Measurements from ENCODE around the gene IFNL4. TPM values are rescaled to one million over a fixed set of nuclear protein-coding genes. Genes with fewer than 3 reads are reported as not detected.

The IFNL4 gene
- total and polyA plus RNA-seq, 2 donors (not counting 3 experiments of a cell fraction or from before 2014, with no cell fraction given) = not detected

DNA sequence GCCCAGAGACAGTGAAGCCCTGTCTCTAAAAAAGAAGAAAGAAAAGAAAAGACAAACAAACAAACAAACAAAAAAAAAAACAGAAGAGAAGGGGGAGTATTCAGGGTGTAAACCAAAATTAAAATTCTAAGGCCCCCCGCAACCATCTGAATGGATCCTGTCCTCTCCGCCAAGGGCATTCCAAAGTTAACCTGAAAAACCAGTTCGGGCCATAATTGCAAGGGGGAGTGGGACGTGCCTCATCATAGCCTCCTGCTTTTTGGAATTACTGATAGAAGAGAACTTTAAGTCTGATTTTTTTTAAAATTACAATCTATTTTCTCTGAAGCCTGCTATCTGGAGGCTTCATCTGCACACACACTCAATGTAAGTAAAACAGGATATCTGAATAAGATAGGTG is 13.8 kb upstream of the IFNL4 start:
- TF ChIP-seq EZH2 (IDR thresholded peaks at IDR 0.05; ENCODE audit: borderline replicate concordance, low read depth, low read length, severe bottlenecking) = no peak
- BruUV-seq (replicated peaks) = no TSS peak
- no peaks in the 10 kb centered on the region for H3K9me3 ChIP-seq (replicated peaks; ENCODE audit: control insufficient read depth, insufficient read depth, low read length)
- H3K36me3 ChIP-seq (ENCODE audit: control insufficient read depth in 2 of 2, extremely low read depth in 1 of 2, insufficient read depth in 2 of 2, low read length in 2 of 2) = no peaks in the 10 kb centered on the region
- H3K9me1 ChIP-seq (replicated peaks; ENCODE audit: control insufficient read depth, extremely low read depth, insufficient read depth, low read length) = no peaks in the 10 kb centered on the region
- no peaks in the 10 kb centered on the region for H3K79me2 ChIP-seq (ENCODE audit: control insufficient read depth, insufficient read depth, low read length)
- FAIRE-seq = no peak
- H2AFZ ChIP-seq (ENCODE audit: low read depth, low read length) = no peak overlapping the region
- H3K27ac ChIP-seq (ENCODE audit: insufficient read depth, low read depth, low read length) = no peak overlapping the region
- intact Hi-C loops (cut with micrococcal nuclease) (no loop called here), dilution Hi-C loops (cut with MboI; ENCODE audit: extremely low pct_ligation_motif_present, low sequenced_read_pairs) (no loop called here)
- H3K9ac ChIP-seq (replicated peaks; ENCODE audit: extremely low read depth, insufficient read depth, low read length) = no peak overlapping the region
- H3K4me3 ChIP-seq (replicated peaks in 1 of 3; ENCODE audit: insufficient read depth in 1 of 3, low read depth in 1 of 3, low read length in 3 of 3) = no peak overlapping the region
- no peak overlapping the region for H3K4me2 ChIP-seq (ENCODE audit: insufficient read depth, low read length)
- peaks cover 32 to 42% of the 10 kb centered on the region in 2 experiments for H3K27me3 ChIP-seq (ENCODE audit: control insufficient read depth in 2 of 2, insufficient read depth in 2 of 2, low read length in 2 of 2)
- POLR2A ChIA-PET = no interaction called here
- H4K20me1 ChIP-seq (replicated peaks; ENCODE audit: control insufficient read depth, extremely low read depth, insufficient read depth, low read length) = no peaks in the 10 kb centered on the region
- DNase-seq (ENCODE audit: low read depth, low spot score) = no peak
- no peaks in the 10 kb centered on the region for H3K4me1 ChIP-seq (ENCODE audit: control insufficient read depth, extremely low read depth, insufficient read depth, low read length)
- CTCF ChIA-PET = interaction anchor here (0.6 to 1.3 kb wide), 3 partner anchors 13 to 136 kb away, joined by 3 to 4 read pairs (median 4); partner anchors contain the start of gene IFNL4

DNA sequence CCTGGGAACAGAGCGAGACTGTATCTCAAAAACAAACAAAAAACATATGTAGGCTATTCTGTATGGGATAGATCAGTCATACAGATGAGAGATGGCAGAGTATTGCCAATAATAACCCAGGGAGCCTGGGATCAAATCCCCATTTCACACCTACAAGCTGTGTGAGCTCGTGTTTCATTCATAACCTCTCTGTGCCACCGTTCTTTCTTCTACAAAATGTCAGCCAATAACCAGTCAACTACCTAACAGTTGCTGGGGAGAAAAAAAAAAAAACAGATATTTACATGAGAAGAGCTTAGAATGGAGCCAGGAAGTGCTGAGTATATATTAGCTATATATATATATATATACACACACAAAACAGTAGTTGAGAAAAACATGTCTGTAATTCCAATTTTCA is 13.0 kb upstream of the IFNL4 start:
- Histone ChIP-seq H2AFZ (ENCODE audit: low read depth, low read length) (no peak overlapping the region), H3K27ac (ENCODE audit: insufficient read depth, low read depth, low read length) (no peak overlapping the region), H3K4me3 (replicated peaks in 1 of 3; ENCODE audit: insufficient read depth in 1 of 3, low read depth in 1 of 3, low read length in 3 of 3) (no peak overlapping the region), H3K27me3 (ENCODE audit: control insufficient read depth in 2 of 2, insufficient read depth in 2 of 2, low read length in 2 of 2) (peaks cover 29 to 42% of the 10 kb centered on the region in 2 experiments), H3K36me3 (ENCODE audit: control insufficient read depth in 2 of 2, extremely low read depth in 1 of 2, insufficient read depth in 2 of 2, low read length in 2 of 2) (no peaks in the 10 kb centered on the region), H3K79me2 (ENCODE audit: control insufficient read depth, insufficient read depth, low read length) (no peaks in the 10 kb centered on the region), H4K20me1 (replicated peaks; ENCODE audit: control insufficient read depth, extremely low read depth, insufficient read depth, low read length) (no peaks in the 10 kb centered on the region), H3K9ac (replicated peaks; ENCODE audit: extremely low read depth, insufficient read depth, low read length) (no peak overlapping the region), H3K4me1 (ENCODE audit: control insufficient read depth, extremely low read depth, insufficient read depth, low read length) (no peaks in the 10 kb centered on the region), H3K9me1 (replicated peaks; ENCODE audit: control insufficient read depth, extremely low read depth, insufficient read depth, low read length) (no peaks in the 10 kb centered on the region), H3K9me3 (replicated peaks; ENCODE audit: control insufficient read depth, insufficient read depth, low read length) (no peaks in the 10 kb centered on the region), H3K4me2 (ENCODE audit: insufficient read depth, low read length) (no peak overlapping the region)
- BruUV-seq (replicated peaks) = no TSS peak
- FAIRE-seq = no peak
- no peak for DNase-seq (ENCODE audit: low read depth, low spot score)
- no peak for TF ChIP-seq FOS (IDR thresholded peaks at IDR 0.05; ENCODE audit: borderline replicate concordance, insufficient read depth, low read length)
- intact Hi-C loops (cut with micrococcal nuclease) (no loop called here), dilution Hi-C loops (cut with MboI; ENCODE audit: extremely low pct_ligation_motif_present, low sequenced_read_pairs) (no loop called here)
- POLR2A ChIA-PET = no interaction called here
- CTCF ChIA-PET = interaction anchor here (0.7 to 1.3 kb wide), 4 partner anchors 8 to 66 kb away, joined by 3 to 4 read pairs (median 3); partner anchors contain the start of gene IFNL4

Measured in endothelial cell of umbilical vein (primary cell).